ENCODE results near the gene DGAT2. TPM values are rescaled to one million over a fixed set of nuclear protein-coding genes. Genes with fewer than 3 reads are reported as not detected.

The DGAT2 gene
- total and polyA plus RNA-seq, 4 donors: 57.2 to 152 (median 108) TPM

- no peak for DNase-seq (ENCODE audit: low spot score)
- no peaks in the 10 kb centered on the region for H3K27me3 ChIP-seq (ENCODE audit: control insufficient read depth in 4 of 4, insufficient read depth in 4 of 4, low read length in 3 of 4)
- H3K9ac ChIP-seq (ENCODE audit: low read depth in 1 of 2, low read length in 2 of 2): no peak overlapping the region
- H3K36me3 ChIP-seq (ENCODE audit: control insufficient read depth in 4 of 4, insufficient read depth in 3 of 4, low read depth in 1 of 4, low read length in 3 of 4): peaks cover 0 to 17% (median 5%) of the 10 kb centered on the region in 4 donors
- no peaks in the 10 kb centered on the region for H3K9me3 ChIP-seq (ENCODE audit: control insufficient read depth in 4 of 4, low read length in 3 of 4)
- TF ChIP-seq HNF4G (IDR thresholded peaks at IDR 0.05) (no peak), FOXA1 (IDR thresholded peaks at IDR 0.05) (no peak)
- H3K27ac ChIP-seq (ENCODE audit: low read depth in 1 of 2, low read length in 2 of 2): no peak overlapping the region
- 93% methylated on average over 3 of the region's 3 CpGs for WGBS
- peaks cover 7 to 84% (median 74%) of the 10 kb centered on the region in 4 donors for H3K4me1 ChIP-seq (ENCODE audit: control insufficient read depth in 4 of 4, insufficient read depth in 4 of 4, low read length in 3 of 4)
- no peak overlapping the region for H3K4me3 ChIP-seq (ENCODE audit: low read depth in 1 of 3, low read length in 3 of 3)
These were observed 20.9 kb downstream of the DGAT2 start for GRCh38 chr11:75789521-75789920.

- H3K36me3 ChIP-seq (ENCODE audit: control insufficient read depth in 4 of 4, insufficient read depth in 3 of 4, low read depth in 1 of 4, low read length in 3 of 4): peaks cover 0 to 13% (median 5%) of the 10 kb centered on the region in 4 donors
- no peak overlapping the region for H3K27ac ChIP-seq (ENCODE audit: low read depth in 1 of 2, low read length in 2 of 2)
- H3K4me3 ChIP-seq (ENCODE audit: low read depth in 1 of 3, low read length in 3 of 3): no peak overlapping the region
- WGBS: 86% methylated on average over 2 of the region's 2 CpGs
- TF ChIP-seq FOXA1 (IDR thresholded peaks at IDR 0.05): no peak
- H3K9ac ChIP-seq (ENCODE audit: low read depth in 1 of 2, low read length in 2 of 2): no peak overlapping the region
- H3K4me1 ChIP-seq (ENCODE audit: control insufficient read depth in 4 of 4, insufficient read depth in 4 of 4, low read length in 3 of 4): peaks cover 7 to 82% (median 72%) of the 10 kb centered on the region in 4 donors
- no peak for DNase-seq (ENCODE audit: low spot score)
- no peaks in the 10 kb centered on the region for H3K27me3 ChIP-seq (ENCODE audit: control insufficient read depth in 4 of 4, insufficient read depth in 4 of 4, low read length in 3 of 4)
- H3K9me3 ChIP-seq (ENCODE audit: control insufficient read depth in 4 of 4, low read length in 3 of 4): no peaks in the 10 kb centered on the region
These were observed 22.4 kb downstream of the DGAT2 start for GRCh38 chr11:75790986-75791385.

- Histone ChIP-seq H3K27me3 (ENCODE audit: control insufficient read depth in 4 of 4, insufficient read depth in 4 of 4, low read length in 3 of 4) (no peaks in the 10 kb centered on the region), H3K9me3 (ENCODE audit: control insufficient read depth in 4 of 4, low read length in 3 of 4) (no peaks in the 10 kb centered on the region), H3K27ac (ENCODE audit: low read depth in 1 of 2, low read length in 2 of 2) (no peak overlapping the region), H3K9ac (ENCODE audit: low read depth in 1 of 2, low read length in 2 of 2) (no peak overlapping the region), H3K4me1 (ENCODE audit: control insufficient read depth in 4 of 4, insufficient read depth in 4 of 4, low read length in 3 of 4) (peaks cover 7 to 85% (median 70%) of the 10 kb centered on the region in 4 donors), H3K4me3 (ENCODE audit: low read depth in 1 of 3, low read length in 3 of 3) (no peak overlapping the region), H3K36me3 (ENCODE audit: control insufficient read depth in 4 of 4, insufficient read depth in 3 of 4, low read depth in 1 of 4, low read length in 3 of 4) (peaks cover 0 to 17% (median 5%) of the 10 kb centered on the region in 4 donors)
- DNase-seq (ENCODE audit: low spot score): no peak
- TF ChIP-seq REST (IDR thresholded peaks at IDR 0.05) (no peak), JUND (IDR thresholded peaks at IDR 0.05) (no peak), EGR1 (IDR thresholded peaks at IDR 0.05; ENCODE audit: low read depth in 2 of 2) (no peak), RAD21 (IDR thresholded peaks at IDR 0.05) (no peak), GABPA (IDR thresholded peaks at IDR 0.05 in 1 of 2, conservative IDR thresholded peaks at IDR 0.05 in 1 of 2) (no peak)
- WGBS: 83% methylated on average over 6 of the region's 6 CpGs
These were observed 23.7 kb downstream of the DGAT2 start for GRCh38 chr11:75792127-75792731.

GRCh38 chr11:75792997-75793800 lies 24.6 kb downstream of the DGAT2 start:
- H3K36me3 ChIP-seq (ENCODE audit: control insufficient read depth in 4 of 4, insufficient read depth in 3 of 4, low read depth in 1 of 4, low read length in 3 of 4): peaks cover 0 to 24% (median 9%) of the 10 kb centered on the region in 4 donors
- H3K4me3 ChIP-seq (ENCODE audit: low read depth in 1 of 3, low read length in 3 of 3): no peak overlapping the region
- no peak for DNase-seq (ENCODE audit: low spot score)
- 64% methylated on average over 12 of the region's 12 CpGs for WGBS
- H3K27me3 ChIP-seq (ENCODE audit: control insufficient read depth in 4 of 4, insufficient read depth in 4 of 4, low read length in 3 of 4): no peaks in the 10 kb centered on the region
- H3K4me1 ChIP-seq (ENCODE audit: control insufficient read depth in 4 of 4, insufficient read depth in 4 of 4, low read length in 3 of 4): peaks cover 7 to 83% (median 68%) of the 10 kb centered on the region in 4 donors
- no peak overlapping the region for H3K27ac ChIP-seq (ENCODE audit: low read depth in 1 of 2, low read length in 2 of 2)
- no peaks in the 10 kb centered on the region for H3K9me3 ChIP-seq (ENCODE audit: control insufficient read depth in 4 of 4, low read length in 3 of 4)
- H3K9ac ChIP-seq (ENCODE audit: low read depth in 1 of 2, low read length in 2 of 2): no peak overlapping the region
- peak; percentile 27 for TF ChIP-seq SP1 (IDR thresholded peaks at IDR 0.05)
- no peak for TF ChIP-seq GABPA (IDR thresholded peaks at IDR 0.05 in 1 of 2, conservative IDR thresholded peaks at IDR 0.05 in 1 of 2)
- peak; percentile 29 to 60 for TF ChIP-seq RXRA (IDR thresholded peaks at IDR 0.05)
- no peak for TF ChIP-seq YY1 (IDR thresholded peaks at IDR 0.05)
- peak in 1 of 2 donors; percentile 12 for TF ChIP-seq RAD21 (IDR thresholded peaks at IDR 0.05)
- TF ChIP-seq JUND (IDR thresholded peaks at IDR 0.05): no peak
- TF ChIP-seq REST (IDR thresholded peaks at IDR 0.05): no peak
- peak; percentile 46 to 72 for TF ChIP-seq HNF4A (conservative IDR thresholded peaks at IDR 0.05)
- peak; percentile 46 for TF ChIP-seq FOXA2 (IDR thresholded peaks at IDR 0.05)
- TF ChIP-seq EGR1 (IDR thresholded peaks at IDR 0.05; ENCODE audit: low read depth in 2 of 2): peak in 1 of 2 donors; percentile 25
- no peak for TF ChIP-seq ATF3 (IDR thresholded peaks at IDR 0.05)
- TF ChIP-seq NR2F2 (IDR thresholded peaks at IDR 0.05): no peak

Data from liver (tissue), 9 donors.